DMS79 (cell line): Measurements from ENCODE around the gene GPR132.
"Not testable (repeated sequence)": the region's sequence is repeated elsewhere in the genome, so short reads cannot be mapped to it uniquely, and the experiment has no call there.

ENCODE experiments used
- DNase-seq: peaks from one replicate; lab custom pipeline; 2025; lab: John Stamatoyannopoulos, UW

The GPR132 gene

DNA sequence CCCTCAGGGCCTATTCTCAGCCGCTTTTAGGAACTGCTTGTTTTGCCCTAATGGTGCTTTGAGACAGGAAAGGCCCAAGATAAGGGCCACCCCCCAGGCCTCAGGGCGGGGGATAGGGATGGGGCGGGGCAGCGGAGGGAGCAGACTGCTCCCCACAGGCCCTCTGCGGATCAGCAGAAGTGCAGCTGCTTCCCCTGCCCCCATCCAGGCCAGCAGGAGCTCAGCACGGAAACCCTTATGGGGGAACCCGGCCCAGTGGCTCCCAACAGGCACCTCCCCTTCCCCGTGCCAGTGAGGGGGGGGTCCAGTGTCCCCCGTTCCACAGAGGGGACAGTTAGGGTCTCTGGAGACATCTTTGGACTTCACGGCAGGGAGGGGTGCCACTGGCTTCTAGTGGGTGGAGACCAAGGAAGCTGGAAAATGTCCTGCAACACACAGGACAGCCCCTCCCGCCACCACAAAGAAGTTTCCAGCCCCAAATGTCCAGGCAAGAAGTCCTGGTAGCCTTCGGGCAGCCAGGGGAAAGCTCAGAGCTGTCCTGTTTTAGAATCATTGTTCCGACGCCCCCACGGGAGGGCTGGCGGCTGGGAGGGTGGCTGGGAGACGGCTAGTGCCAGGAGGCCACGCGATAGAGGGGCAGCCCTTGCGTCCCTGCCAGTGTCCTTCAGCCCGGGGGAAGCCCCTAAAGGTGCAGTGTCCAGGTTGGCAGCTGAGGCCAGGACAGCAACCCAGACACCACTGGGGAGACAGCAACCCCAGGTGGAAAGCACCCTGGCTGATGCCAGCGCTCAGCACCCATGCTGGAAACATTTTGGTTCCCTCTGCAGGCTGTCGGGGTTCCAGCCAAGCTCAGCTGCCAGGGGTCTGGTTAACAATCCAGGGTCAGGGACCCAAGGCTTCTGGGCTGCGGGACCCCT is 10.4 kb upstream of the GPR132 start:
- peak; percentile 65 for DNase-seq

DNA sequence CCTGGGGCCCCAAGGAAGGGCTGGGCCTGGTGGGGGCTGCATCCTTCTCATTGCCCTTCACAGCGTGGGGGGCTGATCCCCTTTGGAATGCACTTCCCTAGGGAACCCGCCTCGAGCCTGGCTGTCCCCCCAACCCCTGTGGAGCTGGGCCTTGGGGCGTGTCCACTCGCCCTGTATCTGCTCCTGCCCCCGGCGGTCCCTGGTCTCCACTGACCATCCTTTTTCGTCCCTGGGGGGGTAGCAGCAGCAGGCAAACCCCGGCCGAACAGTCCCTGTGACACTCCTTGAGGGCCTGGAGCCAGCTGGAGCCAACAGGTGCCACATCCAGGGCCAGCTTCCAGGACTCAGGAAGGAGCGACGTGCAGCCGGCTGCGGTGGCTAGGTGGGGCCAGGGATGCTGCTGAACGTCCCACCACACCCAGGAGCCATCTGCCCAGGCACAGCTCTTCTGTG is 9.4 kb upstream of the GPR132 start:
- DNase-seq = peak; percentile 77

DNA sequence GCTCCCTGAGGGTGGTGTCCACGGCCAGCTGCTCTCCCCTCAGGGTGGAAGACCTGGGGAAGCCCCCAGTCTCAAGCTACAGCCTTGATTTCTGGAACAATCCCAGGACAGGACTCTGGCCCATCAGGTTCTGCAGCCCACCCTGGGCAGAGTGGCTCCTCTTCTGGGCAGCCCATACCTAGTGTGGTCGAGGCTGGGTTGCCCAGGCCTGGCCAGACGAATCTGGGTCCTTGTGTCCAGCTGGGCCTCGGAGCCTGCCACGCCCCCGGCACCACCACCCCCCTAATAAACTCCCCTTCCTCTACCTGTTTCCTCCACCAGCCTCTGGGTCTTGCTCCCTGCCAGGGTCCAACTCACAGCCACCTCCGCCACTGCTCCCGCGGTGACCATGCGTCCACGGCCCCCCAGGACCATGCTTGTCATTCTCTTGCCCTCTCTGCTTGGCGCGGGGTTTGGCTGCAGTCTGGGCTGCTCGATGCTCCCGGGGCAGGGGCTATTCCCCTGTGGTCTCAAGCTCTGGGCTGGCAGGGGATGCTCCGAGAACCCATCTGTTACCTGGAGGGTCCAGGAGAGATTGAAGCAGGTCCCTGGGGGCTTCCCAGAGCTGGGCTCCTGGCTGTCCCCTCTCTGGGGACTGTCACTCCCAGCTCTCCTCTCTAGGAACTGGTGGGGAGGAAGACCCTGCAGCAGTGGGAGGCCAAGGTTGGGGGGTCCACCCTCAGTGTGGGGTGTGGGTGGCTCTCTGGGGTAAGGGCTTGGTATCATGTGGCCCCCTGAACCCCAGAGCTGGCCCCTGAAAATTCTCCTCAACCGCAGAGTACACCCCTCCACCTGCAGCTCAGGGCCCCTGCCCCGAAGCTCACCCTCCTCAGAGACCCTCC is 8.7 kb upstream of the GPR132 start:
- DNase-seq = no peak

DNA sequence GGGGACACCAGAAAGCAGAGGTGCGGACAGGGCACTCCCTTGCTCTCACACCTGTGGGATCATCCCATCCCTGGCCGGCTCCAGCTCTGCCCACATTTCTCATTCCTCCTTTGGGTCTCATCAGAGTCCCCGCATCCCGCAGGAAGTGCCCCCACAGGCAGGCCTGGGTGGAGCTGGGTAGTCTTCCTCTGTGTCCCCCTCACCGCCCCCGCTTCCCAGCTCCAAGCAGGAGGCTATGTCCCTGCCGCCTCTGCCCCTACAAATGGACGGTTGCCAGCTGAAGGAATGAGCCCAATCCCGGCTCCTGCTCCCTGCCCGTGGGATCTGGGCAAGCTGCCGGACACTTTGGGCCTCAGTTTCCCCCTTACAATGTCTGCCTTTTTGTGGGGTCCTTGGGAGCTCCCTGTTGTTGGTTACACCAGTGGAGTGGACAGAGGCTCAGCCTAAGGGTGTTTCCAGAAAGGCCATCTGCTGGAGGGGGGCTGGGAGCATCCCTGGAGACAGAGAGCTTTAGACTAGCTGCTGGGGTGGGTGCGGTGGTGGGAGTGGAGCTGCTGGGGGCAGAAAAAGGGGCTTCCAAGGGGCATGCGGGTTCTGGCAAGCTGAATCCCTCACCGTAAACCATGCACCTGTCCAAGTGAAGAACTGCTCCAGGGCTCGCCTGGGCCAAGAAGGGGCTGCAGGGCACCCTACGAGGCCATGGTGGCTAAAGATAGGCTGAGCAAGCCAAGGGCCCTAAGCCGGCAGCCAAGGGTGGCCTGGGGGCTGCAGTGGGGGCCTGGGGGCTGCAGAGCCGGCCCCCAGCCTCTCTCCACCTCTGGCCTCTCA is 7.9 kb upstream of the GPR132 start:
- no peak for DNase-seq

DNA sequence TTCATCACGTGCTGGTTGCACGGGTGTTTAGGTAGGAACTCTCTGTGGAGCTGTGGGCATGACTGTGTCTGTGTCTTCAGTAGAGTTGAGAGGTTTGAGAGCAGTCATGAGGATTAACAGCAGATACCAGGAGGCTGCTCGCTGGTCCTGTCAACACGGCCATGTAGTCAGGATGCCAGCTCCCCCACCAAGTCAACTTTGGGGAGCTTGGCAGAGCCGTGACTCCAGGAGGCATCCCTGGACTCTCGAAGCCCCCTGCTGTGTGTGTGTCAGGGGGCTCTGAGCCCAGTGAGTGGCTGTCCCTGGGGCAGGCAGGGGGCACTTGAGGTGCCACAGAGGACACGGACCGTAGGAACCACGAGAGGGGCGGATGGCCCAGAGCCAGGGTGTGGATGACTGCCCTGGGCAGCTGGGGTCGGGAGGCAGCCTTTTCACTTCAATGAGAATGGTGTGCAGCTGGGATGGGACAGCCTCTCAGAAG is 7.2 kb upstream of the GPR132 start:
- peak; percentile 71 for DNase-seq

DNA sequence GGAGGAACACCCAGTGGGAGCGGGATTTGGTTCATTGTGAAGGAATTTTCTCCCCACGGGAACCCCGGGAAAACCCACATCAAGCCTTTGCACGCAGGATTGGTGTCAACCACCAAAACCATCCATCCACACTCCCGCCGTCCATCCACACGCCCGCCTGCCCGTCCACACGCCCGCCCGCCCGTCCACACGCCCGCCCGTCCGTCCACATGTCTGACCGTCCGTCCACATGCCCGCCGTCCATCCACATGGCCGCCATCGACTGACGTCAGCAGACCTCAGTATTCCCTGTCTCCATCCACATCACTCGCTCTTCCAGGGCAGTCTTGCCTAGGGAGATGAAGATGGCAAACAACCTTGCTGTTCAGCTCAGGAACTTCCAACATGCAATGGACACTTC is 6.7 kb upstream of the GPR132 start:
- DNase-seq = no peak

DNA sequence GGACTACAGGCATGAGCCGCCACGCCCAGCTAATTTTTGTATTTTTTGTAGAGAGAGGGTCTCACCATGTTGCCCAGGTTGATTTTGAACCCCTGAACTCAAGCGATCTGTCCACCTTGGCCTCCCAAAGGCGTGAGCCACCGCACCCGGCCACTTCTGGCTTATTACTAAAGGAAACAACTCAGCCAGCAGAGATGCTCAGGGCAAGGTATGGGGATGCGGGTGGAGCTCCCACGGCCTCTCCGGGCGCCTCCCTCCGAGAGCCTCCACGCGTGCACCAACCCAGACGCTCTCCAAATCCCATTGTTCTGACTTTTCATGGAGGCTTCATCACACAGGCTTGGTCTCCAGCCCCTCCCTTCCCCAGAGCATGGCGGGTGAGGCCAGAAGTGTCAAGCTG is 6.1 kb upstream of the GPR132 start:
- no peak for DNase-seq

DNA sequence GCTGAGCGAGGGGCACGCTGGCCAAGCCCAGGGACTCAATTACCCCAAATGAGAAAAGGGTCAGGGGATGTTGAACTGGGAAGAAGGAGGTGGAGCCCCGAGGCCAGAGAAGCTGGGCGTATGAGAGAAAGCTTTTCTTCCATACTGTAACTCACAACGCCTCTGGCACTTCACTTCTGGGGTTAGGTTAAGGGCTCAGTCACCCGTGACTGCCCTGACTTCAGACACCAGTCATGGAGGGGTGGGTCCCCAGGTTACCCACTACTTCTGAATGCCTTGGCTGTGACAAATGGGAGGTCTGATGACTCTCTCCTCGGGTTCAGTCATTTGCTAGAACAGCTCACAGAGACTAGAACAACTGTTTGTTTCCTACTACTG is 5.5 kb upstream of the GPR132 start:
- DNase-seq = no peak

DNA sequence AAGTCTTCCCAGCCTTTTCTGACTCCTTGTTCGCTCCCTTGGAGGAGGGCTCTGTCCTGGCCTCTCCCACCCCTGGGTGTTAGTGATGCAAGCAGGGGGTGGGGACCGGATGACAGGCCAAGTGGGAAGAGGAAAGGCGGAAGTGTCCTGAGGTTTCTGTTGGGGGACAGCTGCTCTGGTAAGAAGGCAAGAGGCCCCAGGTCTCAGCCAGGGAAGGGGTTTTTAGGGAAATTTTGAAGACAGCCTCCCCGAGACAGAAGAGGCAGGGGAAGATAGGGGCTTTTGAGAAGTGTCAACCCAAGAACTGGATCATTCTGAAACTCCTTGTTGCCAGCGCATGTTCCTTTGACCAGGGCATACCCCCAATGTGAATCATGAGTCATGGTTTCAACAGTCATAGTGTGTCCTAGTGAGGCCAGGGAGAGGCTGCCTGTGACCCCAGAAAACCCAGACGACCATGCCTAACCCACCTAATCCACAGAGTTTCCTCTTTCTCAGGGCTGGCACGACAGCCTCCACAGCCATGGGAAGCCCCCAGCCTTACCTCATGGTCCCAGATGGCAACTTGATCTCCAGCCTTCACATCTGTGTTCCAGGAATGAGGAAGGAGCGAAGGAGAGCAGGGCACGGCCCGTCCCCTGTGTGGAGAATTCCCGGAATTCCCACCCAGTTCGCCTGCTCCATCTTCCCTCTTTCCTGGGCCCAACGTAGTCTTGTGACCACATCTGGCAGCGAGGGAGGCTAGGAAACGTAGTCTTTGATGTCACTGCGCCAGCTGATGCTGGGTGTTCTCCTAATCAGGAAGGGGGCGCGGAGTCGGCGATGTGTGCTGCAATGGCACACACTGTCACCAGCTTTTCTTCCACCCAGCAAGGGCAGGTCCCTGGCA is 4.9 kb upstream of the GPR132 start:
- no peak for DNase-seq

DNA sequence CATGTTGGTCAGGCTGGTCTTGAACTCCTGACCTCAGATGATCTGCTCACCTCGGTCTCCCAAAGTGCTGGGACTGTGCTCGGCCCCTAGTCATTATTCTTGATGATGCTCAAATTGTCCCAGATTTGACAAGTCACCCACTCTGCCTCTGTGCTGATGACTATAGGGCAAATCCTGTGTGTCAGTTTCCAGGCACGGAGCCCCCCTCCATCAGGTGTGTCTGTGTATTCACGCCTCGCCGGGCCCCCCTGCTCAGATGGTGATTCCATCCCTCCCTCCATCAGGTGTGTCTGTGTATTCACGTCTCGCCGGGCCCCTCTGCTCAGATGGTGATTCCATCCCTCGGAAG is 4.3 kb upstream of the GPR132 start:
- DNase-seq = no peak

DNA sequence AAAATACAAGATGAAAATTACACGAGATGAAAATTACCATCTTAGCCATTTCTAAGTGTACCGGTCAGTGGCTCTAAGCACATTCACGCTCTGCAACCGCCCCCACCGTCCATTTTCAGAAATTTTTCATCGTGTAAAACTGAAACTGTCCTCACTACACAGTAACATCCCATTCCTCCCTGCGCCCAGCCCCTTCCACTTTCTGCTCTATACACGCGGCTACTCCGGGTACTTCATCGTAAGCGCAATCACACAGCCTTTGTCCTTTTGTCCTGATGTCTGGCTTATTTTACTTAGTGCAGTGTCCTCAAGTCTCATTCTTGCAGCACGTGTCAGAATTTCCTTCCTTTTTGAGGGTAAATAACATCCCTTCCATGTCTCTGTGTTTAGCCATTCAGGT is 3.6 kb upstream of the GPR132 start:
- DNase-seq = no peak

DNA sequence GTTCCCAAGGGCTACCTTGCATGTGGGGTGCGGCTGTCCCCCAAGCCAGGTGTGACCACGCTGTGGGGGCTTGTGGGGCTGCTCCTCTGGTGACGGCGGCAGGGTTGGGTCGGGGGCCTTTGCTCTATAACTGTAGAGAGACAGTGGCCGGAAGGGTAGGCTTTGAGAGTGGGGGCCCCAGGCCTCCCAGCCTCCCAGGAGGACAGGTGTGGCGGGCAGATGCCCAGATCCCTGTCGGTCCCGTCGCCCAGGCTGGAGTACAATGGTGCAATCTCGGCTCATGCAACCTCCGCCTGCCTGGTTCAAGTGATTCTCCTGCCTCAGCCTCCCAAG is 2.7 kb upstream of the GPR132 start:
- DNase-seq = no peak

DNA sequence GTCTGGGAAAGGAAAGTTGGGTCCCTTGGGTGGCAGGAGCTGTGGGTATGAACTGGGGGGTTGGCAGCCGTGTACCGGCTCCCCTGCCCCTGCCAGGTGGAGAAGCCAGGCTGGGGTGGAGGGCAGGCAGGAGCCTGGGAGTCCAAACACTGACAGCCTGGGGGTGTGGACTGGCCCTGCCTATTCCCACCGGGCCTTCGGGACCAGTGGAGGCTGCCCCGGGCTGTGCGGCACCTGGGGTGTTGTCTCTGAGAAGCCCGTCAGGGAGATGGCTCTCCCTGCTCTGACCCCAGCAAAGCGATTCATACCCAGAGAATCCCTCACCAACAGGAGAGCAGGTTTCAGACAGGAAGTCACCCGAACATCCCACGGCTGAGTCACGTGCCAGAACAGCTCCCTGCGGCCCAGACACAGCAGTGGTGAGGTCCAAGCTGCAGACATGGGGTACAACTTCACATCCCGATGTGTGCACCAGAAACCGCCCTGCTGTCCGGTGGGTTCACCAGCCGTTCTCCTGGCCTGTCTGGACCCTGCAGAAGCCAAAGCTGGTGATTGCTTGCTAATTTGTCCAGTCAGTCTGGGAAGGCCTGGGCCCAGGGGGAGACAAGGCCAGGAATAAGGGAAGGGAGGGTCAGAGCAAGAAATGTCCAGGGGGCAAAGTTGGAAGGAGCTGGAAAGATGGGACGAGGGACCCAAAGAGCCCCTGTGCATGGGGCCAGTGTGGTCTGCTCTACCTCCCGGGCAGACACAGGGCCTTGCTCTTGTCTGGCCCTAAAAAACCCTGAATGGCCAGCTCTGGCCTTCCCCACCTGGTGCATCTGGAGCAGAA is 2.1 kb upstream of the GPR132 start:
- DNase-seq = no peak

DNA sequence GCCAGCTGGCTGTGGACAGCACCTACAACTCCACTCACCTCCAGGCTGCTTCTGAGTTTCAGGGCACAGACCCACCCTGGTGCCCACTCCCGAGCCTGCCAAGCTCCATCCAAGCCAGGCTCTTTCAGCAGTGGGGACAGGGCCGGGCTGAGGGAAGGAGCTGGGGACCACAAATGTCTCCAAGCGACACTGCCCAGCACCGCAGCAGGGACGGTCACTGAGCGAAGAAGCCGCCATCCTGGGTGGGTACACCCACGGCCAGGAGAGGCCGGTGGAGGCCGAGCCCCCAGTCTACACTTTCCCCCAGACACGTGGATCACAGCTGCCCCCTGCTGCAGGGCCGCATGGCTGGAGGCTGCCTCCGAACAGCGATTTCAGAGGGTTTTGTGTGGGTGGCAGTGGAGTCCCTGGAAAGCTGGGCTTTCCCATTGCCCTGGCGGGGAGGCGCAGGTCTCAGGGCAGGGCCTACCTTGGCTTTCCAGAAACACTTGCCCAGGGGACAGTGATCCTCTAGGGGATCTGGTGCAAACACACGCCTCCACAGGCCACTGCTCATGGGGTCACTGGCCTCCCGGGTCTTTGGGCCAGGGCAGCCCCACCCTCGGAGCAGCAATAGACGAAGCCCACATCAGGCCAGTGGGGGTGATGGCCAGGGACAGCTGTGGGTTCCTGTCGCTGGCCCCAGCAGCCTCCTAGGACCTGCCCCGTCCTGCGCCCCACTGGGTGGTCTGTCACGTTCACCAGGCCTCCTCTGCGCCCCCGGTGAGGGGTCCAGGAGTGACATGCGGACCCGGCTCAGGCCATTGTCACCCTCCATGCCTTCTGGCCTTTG is 1.2 kb upstream of the GPR132 start:
- DNase-seq = no peak

DNA sequence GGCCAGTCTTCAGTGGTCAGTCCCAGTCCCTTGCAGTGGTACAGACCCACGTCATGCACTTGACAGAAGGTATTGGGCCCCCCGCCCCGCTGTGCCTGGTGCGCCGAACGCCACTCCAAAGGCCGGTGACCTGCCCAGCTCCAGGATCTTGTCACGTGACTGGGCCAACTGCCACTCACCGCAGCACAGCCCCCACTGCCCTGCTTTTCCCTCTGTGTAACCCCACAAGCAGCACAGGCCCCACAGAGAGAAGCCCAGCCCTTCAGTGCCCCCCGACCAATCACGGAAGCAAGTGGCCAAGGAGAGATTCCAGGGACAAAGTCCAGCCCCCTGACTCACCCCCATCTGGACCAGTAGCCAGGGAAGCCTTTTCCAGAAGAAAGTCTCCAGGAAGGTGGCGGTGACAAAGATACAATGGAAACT is 498 bp downstream of the GPR132 start:
- no peak for DNase-seq

DNA sequence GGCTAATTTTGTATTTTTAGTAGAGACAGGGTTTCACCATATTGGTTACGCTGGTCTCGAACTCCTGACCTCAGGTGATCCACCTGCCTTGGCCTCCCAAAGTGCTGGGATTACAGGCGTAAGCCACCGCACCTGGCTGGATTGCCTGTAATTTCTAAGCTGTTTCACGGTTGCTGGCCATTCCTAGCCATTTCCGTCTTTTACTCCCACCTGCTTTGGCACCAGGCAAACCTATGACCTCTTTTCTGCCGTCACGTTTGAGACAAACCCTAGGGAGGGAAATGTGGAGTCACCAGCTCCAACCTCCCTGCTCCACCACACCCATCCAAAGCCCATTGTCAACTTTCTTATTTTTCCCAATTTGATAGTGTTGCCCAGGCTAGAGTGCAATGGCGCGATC is 1.2 kb downstream of the GPR132 start:
- no peak for DNase-seq

DNA sequence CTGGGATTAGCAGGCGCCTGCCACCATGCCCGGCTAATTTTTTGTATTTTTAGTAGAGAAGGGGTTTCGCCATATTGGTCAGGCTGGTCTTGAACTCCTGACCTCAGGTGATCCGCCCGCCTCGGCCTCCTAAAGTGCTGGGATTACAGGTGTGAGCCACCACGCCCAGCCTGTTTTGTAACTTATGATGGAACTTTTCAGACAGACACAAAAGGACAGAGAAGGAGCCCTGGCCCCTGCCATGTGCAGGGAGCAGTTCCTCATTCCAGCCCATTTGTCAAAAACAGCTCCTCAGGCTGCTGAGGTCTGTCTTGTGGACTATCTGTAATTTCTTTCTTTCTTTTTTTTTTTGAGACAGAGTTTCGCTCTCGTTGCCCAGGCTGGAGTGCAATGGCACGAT is 1.7 kb downstream of the GPR132 start:
- not testable (repeated sequence) for DNase-seq

DNA sequence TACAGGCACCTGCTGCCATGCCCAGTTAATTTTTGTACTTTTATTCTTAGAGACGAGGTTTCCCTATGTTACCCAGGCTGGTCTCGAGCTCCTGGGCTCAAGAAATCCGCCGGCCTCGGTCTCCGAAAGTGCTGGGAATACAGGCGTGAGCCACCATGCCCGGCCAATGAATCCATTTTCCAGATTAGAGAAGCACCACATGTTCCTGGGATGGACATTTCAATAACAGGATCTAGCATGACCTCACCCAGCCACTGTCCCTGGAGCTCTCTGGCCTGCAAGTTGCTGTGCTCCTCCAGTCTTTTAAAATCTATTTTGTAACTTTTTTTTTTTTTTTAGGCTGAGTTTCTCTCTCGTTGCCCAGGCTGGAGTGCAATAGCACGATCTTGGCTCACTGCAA is 2.2 kb downstream of the GPR132 start:
- DNase-seq = no peak

DNA sequence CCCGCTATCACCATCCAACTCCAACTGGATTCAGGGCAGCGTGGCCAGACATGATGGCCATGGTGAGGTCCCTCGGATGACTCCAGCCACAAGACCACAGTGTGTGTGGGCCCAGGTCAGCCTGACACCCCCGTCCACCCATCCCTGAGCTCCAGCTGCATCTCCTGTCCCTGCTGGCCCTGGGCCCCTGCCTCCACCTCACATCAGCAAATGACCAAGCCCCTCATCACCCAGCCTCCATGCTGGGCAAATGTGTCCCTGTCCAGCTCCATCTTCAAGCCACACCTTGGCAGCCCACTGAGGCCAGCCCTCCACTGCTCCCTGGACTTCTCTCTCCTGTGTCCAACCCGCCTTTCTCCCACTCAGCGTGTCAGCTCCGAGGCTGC is 3.2 kb downstream of the GPR132 start:
- DNase-seq = no peak
